Nephron (organoid): Measurements from ENCODE around the gene CYB561D2.

Experiments used
- H3K27ac Mint-ChIP-seq, 3 experiments: 2 replicates each; pipeline ENCODE4 v1.8.0; 2020; ENCODE audit warnings: mixed read lengths in 3 of 3, mild to moderate bottlenecking in 2 of 3, moderate library complexity in 1 of 3
- H3K27me3 Mint-ChIP-seq: 2 replicates; pipeline ENCODE4 v1.8.0; 2021; ENCODE audit warnings: low read depth, mild to moderate bottlenecking, moderate library complexity, mixed read lengths
- H3K36me3 Mint-ChIP-seq: 2 replicates; pipeline ENCODE4 v1.8.0; 2020; ENCODE audit warnings: low read depth, mixed read lengths
- H3K4me1 Mint-ChIP-seq: 2 replicates; pipeline ENCODE4 v1.8.0; 2020; ENCODE audit warnings: mixed read lengths
- H3K4me3 Mint-ChIP-seq, 3 experiments: 2 replicates each; pipeline ENCODE4 v1.8.0; 2020; ENCODE audit warnings: mild to moderate bottlenecking in 3 of 3, mixed read lengths in 3 of 3, moderate library complexity in 2 of 3
- H3K9me3 Mint-ChIP-seq: 2 replicates; pipeline ENCODE4 v1.8.0; 2020; ENCODE audit warnings: mixed read lengths
- TF ChIP-seq, protein P1 (sequence below), 3 experiments: fragments of 200-600 bp; sonication (generic); IDR thresholded peaks; one replicate each; pipeline ENCODE4 v1.5.0; 2021; ENCODE audit warnings: antibody characterized with exemption in 3 of 3; ENCODE audit not compliant: unreplicated experiment in 3 of 3

Gene CYB561D2

GRCh38 chr3:50341996-50342650 is 8.5 kb upstream of the CYB561D2 start:
- TF ChIP-seq, protein P1, sequence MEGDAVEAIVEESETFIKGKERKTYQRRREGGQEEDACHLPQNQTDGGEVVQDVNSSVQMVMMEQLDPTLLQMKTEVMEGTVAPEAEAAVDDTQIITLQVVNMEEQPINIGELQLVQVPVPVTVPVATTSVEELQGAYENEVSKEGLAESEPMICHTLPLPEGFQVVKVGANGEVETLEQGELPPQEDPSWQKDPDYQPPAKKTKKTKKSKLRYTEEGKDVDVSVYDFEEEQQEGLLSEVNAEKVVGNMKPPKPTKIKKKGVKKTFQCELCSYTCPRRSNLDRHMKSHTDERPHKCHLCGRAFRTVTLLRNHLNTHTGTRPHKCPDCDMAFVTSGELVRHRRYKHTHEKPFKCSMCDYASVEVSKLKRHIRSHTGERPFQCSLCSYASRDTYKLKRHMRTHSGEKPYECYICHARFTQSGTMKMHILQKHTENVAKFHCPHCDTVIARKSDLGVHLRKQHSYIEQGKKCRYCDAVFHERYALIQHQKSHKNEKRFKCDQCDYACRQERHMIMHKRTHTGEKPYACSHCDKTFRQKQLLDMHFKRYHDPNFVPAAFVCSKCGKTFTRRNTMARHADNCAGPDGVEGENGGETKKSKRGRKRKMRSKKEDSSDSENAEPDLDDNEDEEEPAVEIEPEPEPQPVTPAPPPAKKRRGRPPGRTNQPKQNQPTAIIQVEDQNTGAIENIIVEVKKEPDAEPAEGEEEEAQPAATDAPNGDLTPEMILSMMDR (IDR thresholded peaks at IDR 0.05; ENCODE audit: unreplicated experiment in 3 of 3): no peak
- Mint-ChIP-seq H3K4me1 (peaks cover 33% of the 10 kb centered on the region), H3K36me3 (no peaks in the 10 kb centered on the region)

DNA sequence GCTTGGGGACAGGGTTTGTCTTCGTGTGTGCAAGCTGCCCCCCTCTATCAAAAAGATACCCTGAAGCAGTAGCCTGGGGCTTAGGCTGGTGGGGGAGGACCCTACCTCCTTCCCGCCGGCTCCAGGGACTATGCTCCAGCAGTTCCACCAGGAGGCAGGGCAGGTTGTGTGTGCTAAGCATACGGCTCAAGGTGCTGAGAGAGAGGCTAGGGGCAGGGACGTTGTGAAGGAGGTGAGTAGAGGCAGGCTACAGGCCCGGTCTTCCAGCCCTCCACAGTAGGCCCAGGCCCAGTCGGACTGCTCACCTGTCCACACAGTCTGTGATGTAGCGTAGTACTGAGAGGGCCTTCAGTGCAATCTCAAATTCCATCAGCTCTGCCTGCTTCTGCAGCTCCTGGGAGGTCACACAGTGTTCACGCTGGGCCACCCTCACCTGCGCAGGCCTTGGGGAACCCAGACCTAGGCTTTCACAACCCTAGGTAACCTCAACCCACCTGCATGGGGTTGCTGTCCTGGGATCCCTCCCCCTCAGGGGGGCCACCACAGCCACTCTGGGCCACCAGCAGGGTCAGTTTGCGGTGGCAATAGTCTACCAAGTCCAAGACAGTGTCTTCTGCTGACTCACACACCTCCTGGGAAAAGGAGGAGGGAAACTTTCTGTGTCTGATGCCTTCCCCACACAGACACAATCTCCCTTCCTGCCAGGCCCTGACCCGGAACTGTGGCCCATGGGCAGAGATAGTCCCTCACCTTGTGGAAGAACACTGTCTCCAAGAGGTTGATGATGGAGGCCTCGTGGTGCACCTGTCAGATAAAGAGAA is 7.6 kb upstream of the CYB561D2 start:
- Mint-ChIP-seq H3K36me3 (no peaks in the 10 kb centered on the region), H3K9me3 (no peaks in the 10 kb centered on the region), H3K27ac (no peak overlapping the region), H3K4me1 (peaks cover 29% of the 10 kb centered on the region), H3K4me3 (no peak overlapping the region), H3K27me3 (peaks cover 58% of the 10 kb centered on the region)
- TF ChIP-seq, protein P1 (IDR thresholded peaks at IDR 0.05; ENCODE audit: unreplicated experiment in 3 of 3): no peak

More at GRCh38 chr3:50341996-50342650, 8.5 kb upstream of the CYB561D2 start:
- Mint-ChIP-seq H3K9me3 (no peaks in the 10 kb centered on the region), H3K27me3 (peaks cover 58% of the 10 kb centered on the region), H3K27ac (no peak overlapping the region), H3K4me3 (peak overlapping the region in 2 of 3 experiments; percentile 37 to 41)

DNA sequence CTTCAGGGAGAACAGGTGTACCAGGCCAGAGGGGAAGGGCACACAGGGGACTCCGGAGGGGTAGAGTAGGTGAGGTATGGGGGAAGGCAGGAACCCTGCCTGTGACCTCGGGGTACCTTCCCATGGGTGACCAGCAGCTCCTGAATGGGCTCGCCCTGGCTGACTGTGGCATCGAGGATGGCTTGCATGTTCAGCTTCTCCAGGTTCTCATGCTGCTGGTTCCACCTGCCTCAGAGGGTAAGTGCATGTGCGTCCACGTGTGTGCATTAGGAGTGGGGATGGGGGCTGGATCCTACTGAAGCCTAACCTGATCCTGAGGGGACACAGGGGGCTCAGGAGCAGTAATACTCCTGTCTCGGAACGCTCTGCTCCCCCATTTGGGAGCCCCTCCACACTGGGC is 5.7 kb upstream of the CYB561D2 start:
- Mint-ChIP-seq H3K27ac (no peak overlapping the region), H3K27me3 (peaks cover 45% of the 10 kb centered on the region), H3K9me3 (no peaks in the 10 kb centered on the region), H3K4me1 (peaks cover 13% of the 10 kb centered on the region), H3K4me3 (peak overlapping the region; percentile 46 to 48 (median 46)), H3K36me3 (no peaks in the 10 kb centered on the region)
- TF ChIP-seq, protein P1 (IDR thresholded peaks at IDR 0.05; ENCODE audit: unreplicated experiment in 3 of 3): no peak

GRCh38 chr3:50345586-50346234 is 5.0 kb upstream of the CYB561D2 start, which contains the start of gene ZMYND10:
Gene ZMYND10, minus strand, starts transcription at chr3:50345732. Its CDS starts 153 bp downstream, at chr3:50345579.
- peak within 1 kb of the TSS in 1 of 3 experiments; percentile 56 for H3K27ac Mint-ChIP-seq
- peaks cover 19% of the 10 kb centered on the region for H3K4me1 Mint-ChIP-seq
- H3K36me3 Mint-ChIP-seq: no peaks in the 10 kb centered on the region
- TF ChIP-seq, protein P1 (IDR thresholded peaks at IDR 0.05; ENCODE audit: unreplicated experiment in 3 of 3): no peak
- H3K4me3 Mint-ChIP-seq: peak within 1 kb of the TSS; percentile 77 to 82 (median 81)
- peaks cover 39% of the 10 kb centered on the region for H3K27me3 Mint-ChIP-seq
- no peaks in the 10 kb centered on the region for H3K9me3 Mint-ChIP-seq

DNA sequence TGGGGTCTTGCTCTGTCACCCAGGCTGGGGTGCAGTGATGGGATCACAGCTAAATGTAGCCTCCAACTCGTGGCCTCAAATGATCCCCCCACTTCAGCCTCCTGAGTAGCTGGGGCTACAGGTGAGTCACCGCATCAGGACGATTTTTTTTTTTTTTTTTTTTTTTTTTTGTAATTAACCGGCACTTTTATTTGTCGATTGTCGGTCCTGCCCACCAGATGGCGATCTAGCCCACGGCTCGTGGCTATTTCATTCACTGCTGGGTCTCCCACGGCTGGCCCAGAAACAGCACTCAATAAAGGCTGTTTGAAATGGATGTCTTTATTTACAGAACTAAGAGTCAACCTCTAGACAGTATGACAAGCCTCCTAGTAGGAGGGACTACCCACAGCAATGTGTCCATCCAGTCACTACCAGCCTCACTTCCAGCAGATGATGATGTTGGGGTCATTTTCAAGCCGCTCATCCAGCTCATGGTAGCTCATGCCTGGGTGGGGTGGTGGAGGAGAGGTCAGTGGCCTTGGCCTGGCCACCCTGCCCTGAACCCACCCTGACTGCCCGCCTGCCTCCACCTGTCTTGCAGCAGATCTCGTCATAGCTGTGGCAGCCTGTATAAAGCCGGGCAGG is 3.4 kb upstream of the CYB561D2 start:
- Mint-ChIP-seq H3K4me1 (peaks cover 28% of the 10 kb centered on the region), H3K27me3 (peaks cover 23% of the 10 kb centered on the region), H3K27ac (peak overlapping the region in 1 of 3 experiments; percentile 39), H3K9me3 (no peaks in the 10 kb centered on the region), H3K4me3 (peak overlapping the region; percentile 53 to 70 (median 60)), H3K36me3 (no peaks in the 10 kb centered on the region)
- TF ChIP-seq, protein P1 (IDR thresholded peaks at IDR 0.05; ENCODE audit: unreplicated experiment in 3 of 3): peak; percentile 51 to 66 (median 62)
